NB4 (cell line): Measurements from ENCODE around the gene MYO1E.

ENCODE experiments used
- DNase-seq: peaks from one replicate; pipeline ENCODE4 v3.0.0; 2010; ENCODE audit warnings: low read depth
- H3K4me3 ChIP-seq: one replicate; pipeline ENCODE4 v1.5.1; 2011; ENCODE audit warnings: mild to moderate bottlenecking, low read depth, low read length, moderate library complexity
- MYC ChIP-seq: IDR thresholded peaks from 2 replicates; pipeline ENCODE4 v1.6.1; 2011; ENCODE audit warnings: low read depth, low read length
- POLR2A ChIP-seq: IDR thresholded peaks from 2 replicates; pipeline ENCODE4 v1.6.1; 2011; ENCODE audit warnings: mild to moderate bottlenecking; ENCODE audit not compliant: insufficient read length; ENCODE audit errors: extremely low read depth
- TF ChIP-seq, protein P1 (sequence below): IDR thresholded peaks from one replicate; pipeline ENCODE4 v1.5.1; 2012; ENCODE audit warnings: low read depth, low read length
- TF ChIP-seq, protein P2 (sequence below): IDR thresholded peaks from 2 replicates; pipeline ENCODE4 v1.6.1; 2011; ENCODE audit warnings: low read depth, low read length

Gene MYO1E

DNA sequence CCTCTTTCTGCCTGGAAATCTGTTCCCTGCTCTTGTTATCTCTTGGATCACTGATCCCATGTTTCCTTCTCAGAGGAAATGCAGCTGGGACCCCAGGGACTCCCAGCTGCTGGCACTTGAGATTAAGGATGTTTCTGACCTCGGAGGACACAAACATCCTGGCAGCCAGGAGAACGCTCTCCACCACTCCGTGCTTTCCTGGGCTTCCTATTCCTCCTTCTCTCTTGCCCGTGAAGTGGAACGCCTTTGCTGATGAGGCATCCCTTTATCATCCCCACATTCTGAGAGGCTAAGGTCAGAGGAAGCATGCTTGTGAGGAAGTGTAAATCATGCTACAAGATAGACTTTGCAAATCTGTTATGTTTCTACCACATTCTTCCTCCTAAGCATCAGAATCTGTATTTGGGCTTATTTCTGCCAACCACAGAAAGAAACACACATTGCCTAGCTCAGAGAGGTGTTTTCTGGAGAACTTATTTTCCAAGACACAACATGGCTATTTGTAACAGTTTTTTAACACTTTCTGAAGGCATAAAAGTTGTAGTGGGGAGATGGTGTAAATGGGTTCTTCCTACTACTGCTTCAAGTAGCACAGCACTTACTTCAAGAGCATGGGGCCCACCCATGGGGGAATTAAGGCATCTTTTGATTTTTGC, 191.6 kb downstream of the MYO1E start:
- no peak for TF ChIP-seq POLR2A
- no peak for DNase-seq
- no peak overlapping the region for H3K4me3 ChIP-seq

DNA sequence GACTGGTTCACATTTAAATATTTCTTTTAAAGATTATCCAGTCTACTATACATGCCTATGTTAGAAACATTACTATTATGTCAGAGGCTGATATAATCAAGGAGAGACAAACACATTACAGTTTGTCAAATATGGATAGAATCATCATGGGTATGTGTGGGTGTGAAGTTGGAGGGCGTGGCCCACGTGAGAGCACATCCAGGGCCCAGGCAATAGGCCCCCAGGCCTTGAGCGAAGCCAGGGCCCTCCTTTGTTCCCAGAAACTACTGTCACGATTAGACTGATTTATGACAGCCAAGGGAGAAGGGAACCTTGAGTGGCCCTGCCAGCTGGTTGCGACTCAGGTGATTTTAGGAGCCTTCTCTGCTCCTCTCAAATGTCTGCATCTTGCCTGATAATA, 193.0 kb downstream of the MYO1E start:
- TF ChIP-seq MYC = no peak
- TF ChIP-seq, protein P1, sequence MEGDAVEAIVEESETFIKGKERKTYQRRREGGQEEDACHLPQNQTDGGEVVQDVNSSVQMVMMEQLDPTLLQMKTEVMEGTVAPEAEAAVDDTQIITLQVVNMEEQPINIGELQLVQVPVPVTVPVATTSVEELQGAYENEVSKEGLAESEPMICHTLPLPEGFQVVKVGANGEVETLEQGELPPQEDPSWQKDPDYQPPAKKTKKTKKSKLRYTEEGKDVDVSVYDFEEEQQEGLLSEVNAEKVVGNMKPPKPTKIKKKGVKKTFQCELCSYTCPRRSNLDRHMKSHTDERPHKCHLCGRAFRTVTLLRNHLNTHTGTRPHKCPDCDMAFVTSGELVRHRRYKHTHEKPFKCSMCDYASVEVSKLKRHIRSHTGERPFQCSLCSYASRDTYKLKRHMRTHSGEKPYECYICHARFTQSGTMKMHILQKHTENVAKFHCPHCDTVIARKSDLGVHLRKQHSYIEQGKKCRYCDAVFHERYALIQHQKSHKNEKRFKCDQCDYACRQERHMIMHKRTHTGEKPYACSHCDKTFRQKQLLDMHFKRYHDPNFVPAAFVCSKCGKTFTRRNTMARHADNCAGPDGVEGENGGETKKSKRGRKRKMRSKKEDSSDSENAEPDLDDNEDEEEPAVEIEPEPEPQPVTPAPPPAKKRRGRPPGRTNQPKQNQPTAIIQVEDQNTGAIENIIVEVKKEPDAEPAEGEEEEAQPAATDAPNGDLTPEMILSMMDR = no peak
- TF ChIP-seq, protein P2, sequence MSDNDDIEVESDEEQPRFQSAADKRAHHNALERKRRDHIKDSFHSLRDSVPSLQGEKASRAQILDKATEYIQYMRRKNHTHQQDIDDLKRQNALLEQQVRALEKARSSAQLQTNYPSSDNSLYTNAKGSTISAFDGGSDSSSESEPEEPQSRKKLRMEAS = no peak
- TF ChIP-seq POLR2A = no peak
- H3K4me3 ChIP-seq = no peak overlapping the region

DNA sequence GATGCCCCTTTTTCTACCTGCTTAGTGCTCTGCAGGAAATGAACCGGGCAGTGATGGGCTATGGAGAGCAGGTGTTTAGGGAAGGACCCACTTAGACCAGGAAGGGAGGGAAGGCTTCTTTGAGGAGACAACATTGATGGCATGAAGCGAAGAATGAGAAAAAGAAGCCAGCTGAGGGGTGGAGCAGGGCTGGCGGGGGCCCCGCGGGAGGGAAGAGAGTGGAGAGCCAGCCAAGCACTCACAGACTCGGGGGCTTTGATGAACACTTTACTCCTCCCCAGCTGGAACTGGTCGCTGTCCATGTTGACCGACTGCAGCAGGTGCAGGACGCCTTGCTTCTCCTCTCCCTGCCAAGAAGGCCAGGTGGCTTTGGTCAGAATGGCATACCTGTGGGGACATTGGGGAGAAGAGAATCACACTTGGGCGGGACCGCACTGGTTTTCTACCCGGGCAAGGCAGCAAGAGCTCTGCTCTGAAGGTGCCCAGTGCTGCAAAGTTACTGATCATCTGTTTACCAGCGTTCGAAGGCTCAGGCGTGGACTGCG, 194.4 kb downstream of the MYO1E start:
- TF ChIP-seq, protein P2 = no peak
- TF ChIP-seq, protein P1 = no peak
- TF ChIP-seq POLR2A = no peak
- no peak for TF ChIP-seq MYC
- no peak for DNase-seq
- no peak overlapping the region for H3K4me3 ChIP-seq

More for the DNA sequence above, 193.0 kb downstream of the MYO1E start:
- no peak for DNase-seq

DNA sequence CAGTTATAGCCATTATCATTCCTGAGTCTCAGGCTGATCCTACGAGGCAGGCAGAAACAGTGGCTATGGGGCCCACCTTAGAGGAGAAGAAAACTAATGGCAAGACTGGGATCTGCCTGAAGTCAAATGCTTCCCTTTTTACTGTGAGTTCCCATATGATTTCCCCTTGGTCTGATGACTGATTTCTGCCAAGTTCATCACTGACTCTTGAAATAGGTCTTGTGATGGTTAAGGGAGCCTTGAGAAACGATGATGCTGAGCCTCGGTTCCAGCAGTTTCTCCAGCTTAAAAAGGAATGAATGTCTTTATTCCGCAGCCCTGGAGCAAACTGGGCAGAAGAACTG, 195.4 kb downstream of the MYO1E start:
- no peak for TF ChIP-seq MYC
- no peak for TF ChIP-seq POLR2A
- TF ChIP-seq, protein P1 = no peak
- TF ChIP-seq, protein P2 = no peak
- no peak for DNase-seq
- no peak overlapping the region for H3K4me3 ChIP-seq

DNA sequence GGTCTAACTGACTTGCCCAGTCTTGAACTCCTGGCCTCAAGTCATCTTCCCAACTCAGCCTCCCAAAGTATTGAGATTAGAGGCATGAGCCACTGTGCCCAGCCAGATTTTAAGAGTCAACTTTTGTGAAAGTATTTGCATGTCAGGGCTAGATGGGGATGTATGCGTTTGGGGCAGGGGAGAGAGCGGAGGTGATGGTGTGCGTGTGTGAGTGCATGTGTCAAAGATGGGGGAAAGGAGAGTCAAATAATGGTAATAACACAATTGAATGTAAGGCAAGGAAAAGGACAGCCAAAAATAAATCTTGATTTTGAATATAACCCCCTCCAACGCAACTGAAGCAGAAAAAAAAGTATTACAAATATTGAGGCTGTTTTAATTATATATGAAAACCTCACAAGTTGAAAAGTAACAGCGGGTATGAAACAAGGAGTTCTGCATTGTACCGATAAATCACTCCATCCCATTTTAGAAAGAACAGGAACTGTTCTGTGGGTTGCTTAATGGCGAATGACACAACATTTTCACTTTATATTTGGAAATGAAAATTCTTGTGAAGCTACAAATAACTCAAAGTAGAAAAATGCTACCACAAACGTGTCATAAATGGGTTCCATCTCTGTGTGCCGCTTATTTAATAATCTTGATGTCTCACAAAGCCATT, 195.9 kb downstream of the MYO1E start:
- no peak overlapping the region for H3K4me3 ChIP-seq
- no peak for DNase-seq
- TF ChIP-seq MYC = no peak
- TF ChIP-seq, protein P1 = no peak
- TF ChIP-seq, protein P2 = no peak
- TF ChIP-seq POLR2A = no peak
